MM.1S (cell line): ENCODE measurements around the gene DOCK10.

Source experiments
- CTCF ChIP-seq: fragments of 300-600 bp; sonication (generic); IDR thresholded peaks from 2 replicates; pipeline ENCODE4 v1.5.1; 2016; ENCODE audit warnings: antibody characterized with exemption, low read length, mixed read lengths
- EZH2 ChIP-seq: fragments of 300-600 bp; sonication (generic); optimal IDR thresholded peaks from 2 replicates; pipeline ENCODE3; 2017; ENCODE audit warnings: low read depth, mild to moderate bottlenecking, antibody characterized with exemption, low read length, mixed read lengths

GRCh38 chr2:225064928-225065327 lies 22.7 kb upstream of the DOCK10 start:
- TF ChIP-seq CTCF (no peak), EZH2 (no peak)
